Neural progenitor cell (in vitro differentiated cells): Measurements from ENCODE around the gene PLOD1.

Experiments
- EZH2phosphoT487 ChIP-seq: fragments of 200-600 bp; sonication (generic); IDR thresholded peaks from 2 replicates; pipeline ENCODE4 v1.6.1; 2017; ENCODE audit warnings: antibody characterized with exemption
- TF ChIP-seq, protein P1 (sequence below): fragments of 200-600 bp; sonication (generic); IDR thresholded peaks from 2 replicates; pipeline ENCODE4 v1.5.1; 2017; ENCODE audit warnings: antibody characterized with exemption, mild to moderate bottlenecking

DNA sequence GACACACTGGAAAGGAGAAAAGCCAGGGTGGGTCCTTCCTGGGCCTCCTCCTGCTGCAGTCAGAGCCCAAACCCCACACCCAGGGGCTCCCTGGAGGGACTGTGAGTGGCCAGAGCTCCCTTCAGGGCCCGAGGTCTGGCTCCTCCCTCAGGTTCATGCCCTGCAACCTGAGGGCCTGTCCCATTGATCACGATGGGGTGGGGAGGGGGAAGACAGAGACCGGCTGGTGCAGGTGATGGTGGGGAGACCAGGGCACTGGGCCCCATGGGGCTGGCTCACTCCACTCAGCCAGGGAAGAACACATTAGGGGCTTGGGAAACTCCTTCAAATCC is 45.7 kb upstream of the PLOD1 start:
- TF ChIP-seq, protein P1, sequence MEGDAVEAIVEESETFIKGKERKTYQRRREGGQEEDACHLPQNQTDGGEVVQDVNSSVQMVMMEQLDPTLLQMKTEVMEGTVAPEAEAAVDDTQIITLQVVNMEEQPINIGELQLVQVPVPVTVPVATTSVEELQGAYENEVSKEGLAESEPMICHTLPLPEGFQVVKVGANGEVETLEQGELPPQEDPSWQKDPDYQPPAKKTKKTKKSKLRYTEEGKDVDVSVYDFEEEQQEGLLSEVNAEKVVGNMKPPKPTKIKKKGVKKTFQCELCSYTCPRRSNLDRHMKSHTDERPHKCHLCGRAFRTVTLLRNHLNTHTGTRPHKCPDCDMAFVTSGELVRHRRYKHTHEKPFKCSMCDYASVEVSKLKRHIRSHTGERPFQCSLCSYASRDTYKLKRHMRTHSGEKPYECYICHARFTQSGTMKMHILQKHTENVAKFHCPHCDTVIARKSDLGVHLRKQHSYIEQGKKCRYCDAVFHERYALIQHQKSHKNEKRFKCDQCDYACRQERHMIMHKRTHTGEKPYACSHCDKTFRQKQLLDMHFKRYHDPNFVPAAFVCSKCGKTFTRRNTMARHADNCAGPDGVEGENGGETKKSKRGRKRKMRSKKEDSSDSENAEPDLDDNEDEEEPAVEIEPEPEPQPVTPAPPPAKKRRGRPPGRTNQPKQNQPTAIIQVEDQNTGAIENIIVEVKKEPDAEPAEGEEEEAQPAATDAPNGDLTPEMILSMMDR, result no peak
- TF ChIP-seq EZH2phosphoT487, result no peak
